ENCODE data around the gene PLSCR3.
A peak's percentile ranks its signal among the peaks of the same experiment; 100 is the strongest.

The PLSCR3 gene

GRCh38 chr17:7426203-7426863, 32.0 kb upstream of the PLSCR3 start:
- no peak for DNase-seq

DNA sequence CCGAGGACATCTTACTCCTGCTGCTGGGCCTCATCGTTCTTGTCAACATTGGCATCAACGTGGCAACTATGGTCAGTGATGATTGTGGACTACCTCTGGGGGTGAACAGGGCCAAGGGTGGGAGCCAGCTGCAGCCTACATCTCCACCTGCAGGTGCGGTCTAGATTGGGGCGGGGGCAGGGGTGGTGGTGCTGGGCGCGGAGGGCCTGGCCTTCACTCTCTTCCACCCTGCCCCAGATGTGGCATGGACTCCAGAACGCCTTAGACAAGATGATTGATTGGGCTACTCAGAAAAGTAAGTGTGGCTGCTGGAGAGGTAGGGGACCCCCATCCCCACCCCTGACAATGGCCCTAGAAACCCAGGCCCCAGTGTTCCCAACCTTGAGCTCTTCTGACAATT, 31.4 kb upstream of the PLSCR3 start:
- no peak for DNase-seq

DNA sequence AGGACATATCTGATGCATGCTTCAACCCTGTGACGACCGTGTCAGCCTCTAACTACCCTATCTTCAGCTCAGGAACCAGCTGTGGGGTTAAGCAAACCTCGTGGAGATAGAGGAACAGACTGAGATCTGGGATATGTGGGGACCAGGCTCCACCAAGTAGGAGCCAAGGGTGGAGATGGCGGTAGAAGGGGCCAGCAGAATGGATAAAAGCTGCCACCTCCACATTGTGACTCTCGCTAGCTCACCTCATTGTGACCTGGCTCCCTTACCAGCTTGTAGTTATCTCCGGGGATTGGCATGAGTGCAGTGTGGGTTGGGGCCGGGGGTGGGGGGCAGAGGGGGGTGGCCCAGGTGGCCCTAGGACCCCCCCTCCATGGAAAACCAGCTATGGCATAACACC, 31.0 kb upstream of the PLSCR3 start, which contains the start of gene SPEM2:
Gene SPEM2 (plus strand): TSS at position 301 of the 400 bp plus-strand sequence. CDS start 73 bp downstream, at position 374.
- no peak for DNase-seq

DNA sequence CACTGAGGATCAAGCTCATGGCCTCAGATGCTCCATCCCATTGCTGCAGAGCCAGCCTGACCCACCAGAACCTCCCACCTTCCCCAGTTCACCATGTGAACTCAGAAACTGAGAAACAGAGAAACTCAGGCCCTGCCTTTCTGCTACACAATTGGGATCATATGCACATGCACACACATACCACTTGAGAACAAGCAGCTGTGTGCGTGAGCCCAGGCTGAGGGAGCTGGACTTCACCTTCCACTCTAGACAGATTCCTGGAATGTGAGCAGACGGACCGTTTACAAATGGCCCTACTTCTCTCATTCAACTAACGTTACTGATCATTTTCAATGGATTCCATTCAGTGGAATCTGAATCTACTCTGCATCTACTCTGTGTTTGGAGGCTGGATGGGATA, 29.4 kb upstream of the PLSCR3 start:
- no peak for DNase-seq

- DNase-seq = no peak
These were observed 26.9 kb upstream of the PLSCR3 start for GRCh38 chr17:7421186-7421585.

GRCh38 chr17:7419819-7420610, 25.7 kb upstream of the PLSCR3 start, which contains the start of gene SPEM1:
Gene SPEM1 (plus strand): TSS chr17:7420324. CDS start chr17:7420385, 61 bp downstream.
- DNase-seq = no peak

- no peak for DNase-seq
These were observed 24.3 kb upstream of the PLSCR3 start for GRCh38 chr17:7418472-7419152.

DNA sequence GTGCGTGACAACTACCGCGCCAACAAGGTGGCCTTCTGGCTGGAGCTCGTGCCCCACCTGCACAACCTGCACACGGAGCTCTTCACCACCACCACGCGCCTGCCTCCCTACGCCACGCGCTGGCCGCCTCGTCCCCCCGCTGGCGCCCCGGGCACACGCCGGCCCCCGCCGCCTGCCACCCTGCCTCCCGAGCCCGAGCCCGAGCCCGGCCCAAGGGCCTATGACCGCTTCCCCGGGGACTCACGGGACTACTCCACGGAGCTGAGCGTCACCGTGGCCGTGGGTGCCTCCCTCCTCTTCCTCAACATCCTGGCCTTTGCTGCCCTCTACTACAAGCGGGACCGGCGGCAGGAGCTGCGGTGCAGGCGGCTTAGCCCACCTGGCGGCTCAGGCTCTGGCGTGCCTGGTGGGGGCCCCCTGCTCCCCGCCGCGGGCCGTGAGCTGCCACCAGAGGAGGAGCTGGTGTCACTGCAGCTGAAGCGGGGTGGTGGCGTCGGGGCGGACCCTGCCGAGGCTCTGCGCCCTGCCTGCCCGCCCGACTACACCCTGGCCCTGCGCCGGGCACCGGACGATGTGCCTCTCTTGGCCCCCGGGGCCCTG, 22.8 kb upstream of the PLSCR3 start:
- DNase-seq = no peak

DNA sequence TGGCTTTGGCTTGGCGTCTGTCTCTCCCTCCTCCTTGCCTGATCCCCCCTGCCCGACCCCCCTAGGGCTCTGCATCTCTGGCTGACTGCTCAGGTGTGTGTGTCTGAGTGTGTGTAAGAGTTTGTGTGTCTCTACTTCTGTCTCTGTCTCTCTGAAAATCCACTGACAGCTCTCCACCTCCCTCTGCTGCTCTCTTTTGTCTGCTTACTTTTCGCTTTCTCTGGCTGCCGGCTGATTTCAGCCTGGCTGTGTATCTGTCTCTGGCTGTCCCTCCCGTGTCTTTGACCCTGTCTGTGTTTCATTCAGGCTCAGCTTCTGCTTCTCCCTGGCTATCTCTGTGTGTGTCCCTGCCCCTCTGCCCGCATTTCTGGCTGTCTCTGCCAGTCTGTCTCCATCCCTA, 22.0 kb upstream of the PLSCR3 start:
- no peak for DNase-seq

GRCh38 chr17:7415784-7416183, 21.5 kb upstream of the PLSCR3 start:
- no peak for DNase-seq

GRCh38 chr17:7414837-7415236, 20.5 kb upstream of the PLSCR3 start:
- DNase-seq = no peak

- no peak for DNase-seq
These were observed 19.1 kb upstream of the PLSCR3 start for GRCh38 chr17:7413346-7413985.

DNA sequence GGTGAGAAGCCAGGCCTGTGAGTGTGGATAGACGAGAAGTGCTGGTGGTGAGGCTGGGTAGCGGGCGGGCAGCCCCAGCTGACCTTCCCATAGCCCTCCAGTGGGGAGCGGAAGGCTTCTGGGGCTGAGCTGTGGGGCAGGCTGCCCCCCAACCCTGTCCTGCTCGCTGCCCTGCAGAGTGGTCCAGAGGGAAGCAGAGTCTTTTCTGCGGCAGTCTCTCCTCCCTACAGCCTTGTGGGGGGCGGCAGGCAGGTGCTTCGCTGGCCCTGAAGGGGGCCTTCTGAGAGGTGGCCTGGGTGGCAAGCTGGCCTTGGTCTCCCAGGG, 17.1 kb upstream of the PLSCR3 start:
- DNase-seq = no peak

- DNase-seq = no peak
These were observed 16.5 kb upstream of the PLSCR3 start for GRCh38 chr17:7410634-7411426.

DNA sequence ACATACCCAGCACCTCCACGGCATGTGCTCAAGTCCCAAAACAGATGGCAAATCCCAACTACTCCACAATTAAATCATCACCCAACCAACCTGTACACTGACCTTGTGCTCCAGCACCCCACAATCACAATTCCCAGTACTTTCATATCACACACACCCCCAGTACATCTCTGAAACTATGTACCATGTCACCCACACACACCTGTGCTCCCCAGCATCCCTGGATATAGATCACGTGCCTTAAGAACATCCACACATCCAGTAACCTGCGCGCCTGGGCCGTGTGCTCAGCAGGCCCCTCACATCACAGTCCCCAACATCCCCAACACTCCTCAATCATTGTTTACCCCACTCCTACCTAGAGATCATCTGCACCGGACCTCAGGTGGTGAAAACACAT, 15.4 kb upstream of the PLSCR3 start:
- no peak for DNase-seq

DNA sequence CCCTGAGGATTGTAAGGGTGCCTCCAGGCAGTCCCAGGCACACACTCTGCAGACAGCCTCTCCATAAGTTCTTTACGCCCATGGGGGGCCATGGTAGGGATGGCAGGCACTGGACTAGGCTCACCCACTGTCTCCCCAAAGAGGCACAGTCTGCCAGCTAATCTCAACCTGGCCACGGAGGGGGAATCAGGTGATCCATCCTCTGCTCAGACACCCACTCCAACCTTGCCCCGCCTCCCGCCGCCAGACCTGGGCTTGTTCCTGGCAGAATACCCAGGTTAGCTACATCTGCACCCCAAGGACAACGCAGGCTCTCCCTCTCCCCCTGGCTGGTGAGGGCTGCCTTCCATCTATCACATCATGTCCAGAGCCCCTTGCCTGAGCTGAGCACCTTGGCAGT, 14.5 kb upstream of the PLSCR3 start:
- DNase-seq = no peak

DNA sequence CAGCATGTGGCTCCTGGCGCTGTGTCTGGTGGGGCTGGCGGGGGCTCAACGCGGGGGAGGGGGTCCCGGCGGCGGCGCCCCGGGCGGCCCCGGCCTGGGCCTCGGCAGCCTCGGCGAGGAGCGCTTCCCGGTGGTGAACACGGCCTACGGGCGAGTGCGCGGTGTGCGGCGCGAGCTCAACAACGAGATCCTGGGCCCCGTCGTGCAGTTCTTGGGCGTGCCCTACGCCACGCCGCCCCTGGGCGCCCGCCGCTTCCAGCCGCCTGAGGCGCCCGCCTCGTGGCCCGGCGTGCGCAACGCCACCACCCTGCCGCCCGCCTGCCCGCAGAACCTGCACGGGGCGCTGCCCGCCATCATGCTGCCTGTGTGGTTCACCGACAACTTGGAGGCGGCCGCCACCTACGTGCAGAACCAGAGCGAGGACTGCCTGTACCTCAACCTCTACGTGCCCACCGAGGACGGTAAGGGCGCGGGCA, 14.0 kb upstream of the PLSCR3 start:
- DNase-seq = peak; percentile 30

GRCh38 chr17:7407485-7408251, 13.3 kb upstream of the PLSCR3 start, which contains the start of gene NLGN2:
Gene NLGN2 (plus strand): TSS chr17:7407845. CDS start chr17:7408256, 411 bp downstream.
- DNase-seq = no peak

GRCh38 chr17:7407082-7407481, 12.8 kb upstream of the PLSCR3 start:
- DNase-seq = no peak

- DNase-seq = no peak
These were observed 12.0 kb upstream of the PLSCR3 start for GRCh38 chr17:7406235-7406825.

Data from stimulated activated CD4-positive, alpha-beta T cell treated with anti-CD3 and anti-CD28 coated beads, Interleukin-15, amount 100 ng/mL, for 24 hours (primary cell).